Measurements from ENCODE around the gene HOXD13.

The HOXD13 gene

DNA sequence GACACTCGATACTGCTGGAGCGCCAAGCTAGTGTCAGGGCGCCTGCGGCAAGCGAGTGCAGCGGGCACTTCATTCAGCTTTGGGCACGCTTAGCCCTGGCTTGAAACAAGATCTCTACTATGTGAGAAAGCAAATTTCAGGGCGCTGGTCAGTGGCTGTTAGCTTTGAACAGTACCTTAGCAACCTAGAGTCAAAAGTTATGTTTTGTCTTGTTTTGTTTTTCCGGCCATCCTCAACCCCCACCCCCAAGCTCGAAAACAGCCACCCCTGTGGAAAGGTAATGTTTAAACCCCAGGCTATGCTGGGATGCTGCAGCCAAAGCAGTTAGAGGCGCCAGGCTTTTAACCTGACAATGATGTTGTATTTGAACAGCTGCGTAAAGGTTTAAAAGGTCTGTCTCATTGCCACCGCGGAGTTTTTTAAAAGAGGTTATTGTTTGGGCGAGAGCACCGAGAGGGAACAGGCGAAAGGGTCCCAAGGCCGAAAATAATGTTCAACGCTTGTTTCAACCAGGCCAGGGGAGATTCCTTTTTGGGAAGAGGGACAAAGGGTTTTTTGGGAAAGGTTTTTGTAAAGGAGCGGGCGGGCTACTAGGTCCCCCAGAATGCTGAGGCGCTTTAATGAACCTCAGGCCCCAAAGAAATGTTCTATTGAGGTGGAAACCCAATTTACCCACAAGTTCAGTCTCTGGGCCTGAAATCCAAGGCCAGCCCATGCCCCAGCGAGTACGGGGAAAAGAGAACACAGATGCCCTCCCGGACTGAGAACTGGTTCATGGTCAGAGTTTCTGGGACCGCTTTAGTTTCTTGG is 21.8 kb downstream of the HOXD13 start:
- no peak overlapping the region for H3K27ac ChIP-seq (ENCODE audit: low read length)
- no peak for DNase-seq
- H3K4me1 ChIP-seq (ENCODE audit: insufficient read depth, low read length) = no peaks in the 10 kb centered on the region
- no peak overlapping the region for H3K4me3 ChIP-seq (ENCODE audit: low read depth in 1 of 2, low read length in 2 of 2)
- H3K79me2 ChIP-seq (ENCODE audit: insufficient read depth, low read length) = no peaks in the 10 kb centered on the region
- no peaks in the 10 kb centered on the region for H3K27me3 ChIP-seq (ENCODE audit: insufficient read depth, low read length, poor library complexity)
- H4K20me1 ChIP-seq (ENCODE audit: insufficient read depth, low read length) = no peaks in the 10 kb centered on the region
- TF ChIP-seq EZH2 (IDR thresholded peaks at IDR 0.05; ENCODE audit: borderline replicate concordance, low read depth, low read length, severe bottlenecking) = no peak
- TF ChIP-seq, protein P1, sequence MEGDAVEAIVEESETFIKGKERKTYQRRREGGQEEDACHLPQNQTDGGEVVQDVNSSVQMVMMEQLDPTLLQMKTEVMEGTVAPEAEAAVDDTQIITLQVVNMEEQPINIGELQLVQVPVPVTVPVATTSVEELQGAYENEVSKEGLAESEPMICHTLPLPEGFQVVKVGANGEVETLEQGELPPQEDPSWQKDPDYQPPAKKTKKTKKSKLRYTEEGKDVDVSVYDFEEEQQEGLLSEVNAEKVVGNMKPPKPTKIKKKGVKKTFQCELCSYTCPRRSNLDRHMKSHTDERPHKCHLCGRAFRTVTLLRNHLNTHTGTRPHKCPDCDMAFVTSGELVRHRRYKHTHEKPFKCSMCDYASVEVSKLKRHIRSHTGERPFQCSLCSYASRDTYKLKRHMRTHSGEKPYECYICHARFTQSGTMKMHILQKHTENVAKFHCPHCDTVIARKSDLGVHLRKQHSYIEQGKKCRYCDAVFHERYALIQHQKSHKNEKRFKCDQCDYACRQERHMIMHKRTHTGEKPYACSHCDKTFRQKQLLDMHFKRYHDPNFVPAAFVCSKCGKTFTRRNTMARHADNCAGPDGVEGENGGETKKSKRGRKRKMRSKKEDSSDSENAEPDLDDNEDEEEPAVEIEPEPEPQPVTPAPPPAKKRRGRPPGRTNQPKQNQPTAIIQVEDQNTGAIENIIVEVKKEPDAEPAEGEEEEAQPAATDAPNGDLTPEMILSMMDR (IDR thresholded peaks at IDR 0.05; ENCODE audit: borderline replicate concordance, extremely low read depth, low read length, poor library complexity, severe bottlenecking) = no peak
- no peak overlapping the region for H2AFZ ChIP-seq (ENCODE audit: low read depth, low read length)
- no peak for ATAC-seq (ENCODE audit: insufficient read depth, low read depth)
- no peak overlapping the region for H3K9ac ChIP-seq (ENCODE audit: low read depth, low read length)
- H3K9me3 ChIP-seq (ENCODE audit: insufficient read depth, low read length, severe bottlenecking) = no peaks in the 10 kb centered on the region
- no peaks in the 10 kb centered on the region for H3K36me3 ChIP-seq (ENCODE audit: insufficient read depth, low read length)
- H3K4me2 ChIP-seq (ENCODE audit: insufficient read depth, low read length) = no peak overlapping the region

DNA sequence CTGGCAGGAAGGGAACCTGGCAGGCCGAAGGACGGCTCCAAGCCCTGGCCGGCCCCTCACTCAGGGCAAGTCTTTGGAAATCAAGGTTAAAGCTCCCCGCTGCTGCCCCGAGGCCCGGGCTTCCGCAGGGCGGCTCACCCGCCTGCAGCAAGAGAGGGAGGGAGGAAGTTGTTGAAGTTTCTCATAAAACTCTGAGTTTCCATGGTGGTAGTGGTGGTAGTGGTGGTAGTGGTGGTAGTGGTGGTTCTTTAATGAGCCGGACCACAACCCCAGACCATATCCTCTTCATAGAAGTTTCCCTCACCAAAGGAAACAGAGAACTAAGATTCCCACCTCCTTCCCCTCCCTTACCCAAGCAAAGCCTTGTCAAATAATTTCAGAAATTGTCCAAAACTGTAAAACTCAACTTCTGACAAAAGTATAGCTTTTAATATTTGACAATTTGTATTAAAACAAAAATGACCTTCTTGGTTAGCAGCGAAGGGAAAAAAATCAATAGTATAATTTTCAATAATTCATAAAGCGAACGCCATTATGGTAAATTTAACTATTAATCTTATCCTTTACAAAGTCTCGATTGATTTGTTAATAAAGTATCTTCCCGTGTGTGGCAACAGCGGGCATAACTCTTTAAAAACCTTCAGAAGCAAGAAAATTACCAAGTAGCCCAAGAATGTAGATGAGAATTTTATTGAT is 22.6 kb downstream of the HOXD13 start:
- H3K79me2 ChIP-seq (ENCODE audit: insufficient read depth, low read length) = no peaks in the 10 kb centered on the region
- no peaks in the 10 kb centered on the region for H3K9me3 ChIP-seq (ENCODE audit: insufficient read depth, low read length, severe bottlenecking)
- DNase-seq (no peak), ATAC-seq (ENCODE audit: insufficient read depth, low read depth) (no peak)
- H3K4me2 ChIP-seq (ENCODE audit: insufficient read depth, low read length) = no peak overlapping the region
- no peaks in the 10 kb centered on the region for H3K4me1 ChIP-seq (ENCODE audit: insufficient read depth, low read length)
- no peak overlapping the region for H3K4me3 ChIP-seq (ENCODE audit: low read depth in 1 of 2, low read length in 2 of 2)
- H3K36me3 ChIP-seq (ENCODE audit: insufficient read depth, low read length) = no peaks in the 10 kb centered on the region
- no peak for TF ChIP-seq EZH2 (IDR thresholded peaks at IDR 0.05; ENCODE audit: borderline replicate concordance, low read depth, low read length, severe bottlenecking)
- TF ChIP-seq, protein P1 (IDR thresholded peaks at IDR 0.05; ENCODE audit: borderline replicate concordance, extremely low read depth, low read length, poor library complexity, severe bottlenecking) = no peak
- H4K20me1 ChIP-seq (ENCODE audit: insufficient read depth, low read length) = no peaks in the 10 kb centered on the region
- no peaks in the 10 kb centered on the region for H3K27me3 ChIP-seq (ENCODE audit: insufficient read depth, low read length, poor library complexity)
- H3K9ac ChIP-seq (ENCODE audit: low read depth, low read length) = no peak overlapping the region
- H2AFZ ChIP-seq (ENCODE audit: low read depth, low read length) = no peak overlapping the region
- H3K27ac ChIP-seq (ENCODE audit: low read length) = no peak overlapping the region

DNA sequence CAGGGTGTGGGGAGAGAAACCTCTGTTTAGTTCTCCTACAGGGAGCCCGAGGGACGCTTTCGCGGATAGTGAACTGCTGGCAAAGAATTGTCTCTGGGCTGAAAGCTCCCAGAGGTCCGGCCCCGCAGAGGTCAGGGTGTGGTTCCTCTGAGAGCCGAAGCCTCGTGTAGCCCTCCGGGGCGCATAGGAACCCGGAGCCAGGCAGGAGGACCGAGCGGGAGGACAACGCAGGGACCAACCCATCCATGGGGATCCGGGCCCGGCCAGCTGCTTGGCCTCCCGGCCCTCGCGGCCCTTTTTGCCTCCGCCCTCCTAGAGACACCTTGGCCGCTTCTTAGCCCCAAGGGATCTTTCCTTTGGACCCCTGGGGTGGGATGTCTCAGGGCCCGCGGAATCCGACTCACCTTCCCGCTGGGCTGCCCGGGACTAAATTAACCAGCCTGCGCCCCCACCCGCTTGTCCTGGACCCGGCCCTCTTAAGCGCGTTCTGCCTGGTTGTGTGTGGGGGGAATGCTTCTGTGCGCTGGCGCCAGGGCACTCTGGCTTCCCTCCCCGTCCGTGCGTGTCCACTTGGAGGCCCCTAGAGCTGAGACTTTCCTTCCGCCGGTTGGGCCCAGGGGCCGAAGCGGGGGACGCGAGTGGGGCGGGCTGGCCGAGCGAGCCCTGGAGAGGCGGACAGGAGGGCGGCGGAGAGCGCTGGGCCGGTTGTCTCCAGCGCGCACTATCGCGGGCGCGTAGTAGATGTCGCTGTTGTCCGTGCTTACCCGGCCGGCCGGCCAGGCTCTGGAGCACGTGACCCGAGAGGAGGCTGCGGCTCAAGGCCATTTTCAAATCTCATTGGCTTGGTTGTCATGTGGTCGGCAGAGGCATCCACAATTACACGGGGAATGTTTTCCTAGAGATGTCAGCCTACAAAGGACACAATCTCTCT is 23.6 kb downstream of the HOXD13 start, which contains the start of gene HOXD10:
HOXD10 (plus strand) TSS at position 896 of the 931 bp plus-strand sequence. CDS start 56 bp downstream, outside the sequence.
- Histone ChIP-seq H2AFZ (ENCODE audit: low read depth, low read length) (no peak within 1 kb of the TSS), H3K79me2 (ENCODE audit: insufficient read depth, low read length) (no peaks in the 10 kb centered on the region), H3K4me3 (ENCODE audit: low read depth in 1 of 2, low read length in 2 of 2) (no peak within 1 kb of the TSS), H3K36me3 (ENCODE audit: insufficient read depth, low read length) (no peaks in the 10 kb centered on the region), H3K9ac (ENCODE audit: low read depth, low read length) (no peak within 1 kb of the TSS), H3K9me3 (ENCODE audit: insufficient read depth, low read length, severe bottlenecking) (no peaks in the 10 kb centered on the region), H3K4me1 (ENCODE audit: insufficient read depth, low read length) (no peaks in the 10 kb centered on the region), H3K27ac (ENCODE audit: low read length) (no peak within 1 kb of the TSS), H3K4me2 (ENCODE audit: insufficient read depth, low read length) (no peak within 1 kb of the TSS), H4K20me1 (ENCODE audit: insufficient read depth, low read length) (no peaks in the 10 kb centered on the region), H3K27me3 (ENCODE audit: insufficient read depth, low read length, poor library complexity) (no peaks in the 10 kb centered on the region)
- DNase-seq (no peak), ATAC-seq (ENCODE audit: insufficient read depth, low read depth) (no peak)
- no peak for TF ChIP-seq EZH2 (IDR thresholded peaks at IDR 0.05; ENCODE audit: borderline replicate concordance, low read depth, low read length, severe bottlenecking)

Data from DND-41 (cell line).